ENCODE data around the gene TSR2.

Gene TSR2, protein sequence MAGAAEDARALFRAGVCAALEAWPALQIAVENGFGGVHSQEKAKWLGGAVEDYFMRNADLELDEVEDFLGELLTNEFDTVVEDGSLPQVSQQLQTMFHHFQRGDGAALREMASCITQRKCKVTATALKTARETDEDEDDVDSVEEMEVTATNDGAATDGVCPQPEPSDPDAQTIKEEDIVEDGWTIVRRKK

DNA sequence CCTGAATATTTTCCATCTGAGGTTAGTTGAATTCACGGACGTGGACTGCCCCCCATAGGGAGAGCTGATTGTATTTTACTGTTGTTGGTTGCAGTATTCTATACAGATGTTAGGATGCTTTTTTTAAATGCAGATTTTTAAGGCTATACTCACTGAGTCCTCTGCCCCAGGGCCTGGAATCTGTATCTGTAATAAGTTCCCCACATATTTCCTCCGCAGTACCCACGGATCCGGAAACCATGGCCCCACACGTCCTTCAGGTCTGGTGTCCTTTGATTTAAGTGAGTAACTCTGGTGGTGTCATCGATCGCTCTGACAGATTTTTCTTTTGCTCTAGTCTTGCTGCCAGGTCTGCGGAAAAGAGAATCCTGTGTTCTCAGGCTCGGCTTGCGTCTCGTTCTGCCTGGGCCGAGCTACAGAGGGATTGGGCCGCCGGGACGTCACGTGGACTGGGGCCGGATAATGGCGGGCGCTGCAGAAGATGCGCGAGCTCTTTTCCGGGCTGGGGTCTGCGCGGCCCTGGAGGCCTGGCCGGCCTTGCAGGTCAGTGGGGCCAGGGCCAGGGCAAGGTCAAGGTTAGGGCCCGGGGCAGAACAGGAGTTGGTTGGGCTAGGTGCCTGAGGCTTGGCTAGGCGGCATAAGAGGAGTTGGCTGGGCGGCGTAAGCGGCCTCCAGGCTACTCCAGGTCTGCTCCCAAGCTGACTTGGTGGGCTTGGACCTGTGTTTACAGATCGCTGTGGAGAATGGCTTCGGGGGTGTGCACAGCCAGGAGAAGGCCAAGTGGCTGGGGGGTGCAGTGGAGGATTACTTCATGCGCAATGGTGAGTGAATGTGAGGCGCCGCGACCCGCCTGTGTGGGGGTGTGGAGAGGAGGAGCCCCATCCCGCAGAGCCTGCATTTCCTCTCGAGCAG, at the start of gene TSR2:
TSS of gene TSR2 (plus strand) at position 445 of the 912 bp plus-strand sequence. CDS start at position 463, 18 bp downstream.
- peak; percentile 77 for DNase-seq

DNA sequence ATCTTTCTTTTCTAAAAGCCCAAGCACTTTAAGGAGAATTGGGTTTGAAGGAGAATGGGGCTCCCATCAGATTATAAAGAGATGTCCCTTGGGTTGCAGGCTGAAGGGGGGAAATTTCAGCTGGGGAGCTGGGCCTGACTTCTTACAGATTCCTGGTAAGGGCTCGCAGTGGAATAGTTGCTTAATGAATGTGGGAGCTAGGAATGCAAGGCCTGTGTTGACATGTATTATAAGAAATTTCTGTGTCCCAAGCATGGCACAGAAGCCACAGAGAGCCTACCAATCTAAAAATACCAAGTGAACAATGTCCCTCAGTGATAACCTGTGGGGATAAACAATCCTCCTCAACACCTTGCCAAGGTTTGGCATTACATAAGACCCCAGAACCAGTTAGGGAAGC, 43.1 kb upstream of the TSR2 start:
- DNase-seq: no peak

DNA sequence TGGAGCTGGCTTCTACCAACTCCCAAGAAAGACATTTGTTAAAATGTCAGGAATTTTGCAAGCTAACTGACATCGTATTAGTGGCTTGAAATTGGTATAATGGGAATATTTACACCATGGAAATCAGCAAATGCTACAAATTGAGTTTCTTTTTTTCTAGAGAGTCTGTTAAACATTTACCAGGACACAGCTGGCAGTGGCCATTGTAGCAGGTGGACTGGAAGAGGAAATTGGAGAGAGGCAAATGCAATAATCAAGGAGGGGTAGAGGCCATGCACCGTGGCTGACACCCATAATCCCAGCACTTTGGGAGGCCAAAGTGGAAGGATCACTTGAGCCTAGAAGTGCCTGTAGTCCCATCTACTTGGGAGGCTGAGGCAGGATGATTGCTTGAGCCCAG, 32.9 kb upstream of the TSR2 start:
- DNase-seq: no peak

DNA sequence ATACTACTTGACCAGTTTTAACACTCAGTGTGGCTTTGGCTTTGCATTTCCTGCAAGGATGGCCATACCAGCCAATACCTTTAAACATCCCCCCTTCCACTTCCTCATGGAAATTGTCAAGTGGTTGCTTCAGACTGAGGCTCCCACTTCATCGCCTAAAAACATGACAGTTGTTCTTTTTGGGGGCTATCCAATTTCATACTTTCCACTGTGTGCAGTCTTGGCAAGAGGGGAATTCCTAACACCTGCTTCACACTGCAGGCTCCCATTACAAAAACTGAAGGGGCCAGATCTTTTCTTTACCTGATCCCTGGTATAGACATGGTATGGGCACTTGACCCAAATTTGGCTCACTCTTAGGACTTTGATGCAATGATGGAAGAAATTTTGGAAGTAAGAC, 28.5 kb upstream of the TSR2 start:
- DNase-seq: no peak

DNA sequence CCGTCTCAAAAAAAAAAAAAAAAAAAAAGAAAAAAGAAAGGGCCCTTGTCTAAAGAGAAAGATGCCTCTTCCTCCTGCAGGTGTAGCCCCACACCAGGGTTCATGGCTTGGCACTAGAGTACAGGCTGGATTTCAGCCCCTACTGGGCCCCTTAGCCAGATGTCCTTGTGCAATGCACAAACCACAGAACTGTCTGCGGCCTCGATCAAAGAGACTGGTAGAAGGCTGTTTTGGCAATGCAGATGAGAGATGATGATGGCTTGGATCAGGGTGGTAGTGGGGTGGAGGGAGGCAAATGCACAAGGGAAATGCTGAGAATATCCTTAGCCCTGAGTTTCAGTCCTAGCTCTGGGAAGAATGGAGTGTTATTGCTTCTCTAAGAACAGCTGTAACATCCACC, 26.5 kb upstream of the TSR2 start:
- no peak for DNase-seq

DNA sequence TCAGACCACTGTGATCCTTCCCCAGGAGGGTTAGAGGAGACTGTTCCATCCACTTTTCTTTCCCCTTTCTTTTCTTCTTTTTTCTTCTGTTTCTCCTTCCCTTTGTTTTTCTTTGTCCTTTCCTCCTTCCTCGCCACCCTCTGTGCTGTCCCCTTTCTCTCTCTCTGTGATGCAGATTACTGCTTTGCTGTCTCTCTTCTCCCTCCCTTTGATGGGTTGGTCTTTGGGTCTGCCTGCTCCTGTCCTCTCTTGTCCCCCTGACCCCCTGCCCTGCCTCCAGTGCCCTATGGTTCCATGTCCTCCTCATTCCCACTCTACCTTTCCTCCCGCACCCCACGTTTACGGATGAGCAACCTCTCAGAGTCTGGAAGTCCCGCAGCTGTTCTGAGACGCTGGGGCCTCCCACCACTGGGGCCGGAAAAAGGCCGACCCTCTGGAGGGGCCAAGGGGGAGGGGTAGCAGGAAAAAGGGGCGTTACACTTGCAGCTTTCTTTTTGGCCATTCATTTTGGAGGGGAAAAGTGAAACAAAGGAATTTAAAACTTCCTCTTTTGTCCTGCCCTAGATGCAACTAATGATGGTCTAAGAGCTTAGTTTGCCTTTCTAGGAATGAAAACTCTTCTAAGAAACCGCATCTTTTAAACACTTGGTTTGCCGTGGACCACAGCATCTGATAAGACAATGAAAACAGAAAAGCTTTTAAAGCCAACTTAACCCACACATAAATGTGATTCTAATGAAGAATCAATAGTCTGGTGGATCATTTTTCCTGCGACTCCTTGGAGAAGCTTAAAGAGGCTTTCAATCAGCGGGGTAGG, 24.5 kb upstream of the TSR2 start:
- no peak for DNase-seq

DNA sequence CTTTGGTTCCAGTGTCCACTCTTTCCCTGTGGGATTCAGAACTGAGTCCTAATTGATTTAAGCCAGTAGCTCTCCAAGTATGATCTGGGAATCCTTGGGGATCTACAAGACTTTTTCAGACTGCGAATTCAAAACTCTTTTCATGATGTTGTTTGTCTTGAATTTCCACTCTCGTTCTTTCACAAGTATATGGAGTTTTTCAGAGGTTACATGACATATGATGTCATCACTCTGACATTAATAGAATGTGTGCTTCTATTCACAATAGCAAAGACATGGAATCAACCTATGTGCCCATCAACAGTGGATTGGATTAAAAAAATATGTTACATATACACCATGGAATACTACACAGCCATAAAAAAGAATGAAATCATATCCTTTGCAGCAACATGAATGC, 23.2 kb upstream of the TSR2 start:
- DNase-seq: no peak

DNA sequence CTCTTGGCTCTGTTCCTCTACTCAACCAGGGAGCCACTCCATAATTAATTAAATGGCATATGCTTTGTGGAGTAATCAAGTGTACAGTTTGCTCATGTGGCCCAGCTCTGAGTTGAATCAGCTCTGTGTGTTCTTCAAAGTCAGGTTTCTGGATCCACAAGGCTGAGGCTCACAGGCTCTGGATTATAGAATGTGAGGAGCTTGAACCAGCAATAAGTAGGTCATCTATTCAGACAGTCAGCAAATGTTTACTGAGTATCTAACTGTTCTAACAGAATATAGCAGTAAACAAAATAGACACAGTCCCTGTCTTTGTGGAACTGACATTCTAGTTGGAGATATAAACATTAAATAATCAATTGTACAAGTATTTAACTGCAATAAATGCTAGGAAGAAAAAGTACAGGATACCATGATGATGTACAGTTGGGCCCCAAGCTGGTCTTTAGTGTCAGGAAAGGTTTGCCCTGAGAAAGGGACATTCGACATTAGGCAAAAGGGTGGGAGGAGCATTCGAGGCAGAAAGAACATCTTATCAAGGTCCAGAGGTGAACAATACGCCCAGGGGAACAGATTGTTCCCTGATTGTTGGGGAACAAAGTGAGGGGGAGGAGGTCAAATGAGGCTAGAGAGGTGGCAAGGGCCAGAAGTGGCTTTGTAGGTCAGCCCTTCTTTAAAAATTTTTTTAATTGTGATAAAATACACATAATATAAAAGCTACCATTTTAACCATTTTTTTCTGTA, 20.5 kb upstream of the TSR2 start:
- no peak for DNase-seq

DNA sequence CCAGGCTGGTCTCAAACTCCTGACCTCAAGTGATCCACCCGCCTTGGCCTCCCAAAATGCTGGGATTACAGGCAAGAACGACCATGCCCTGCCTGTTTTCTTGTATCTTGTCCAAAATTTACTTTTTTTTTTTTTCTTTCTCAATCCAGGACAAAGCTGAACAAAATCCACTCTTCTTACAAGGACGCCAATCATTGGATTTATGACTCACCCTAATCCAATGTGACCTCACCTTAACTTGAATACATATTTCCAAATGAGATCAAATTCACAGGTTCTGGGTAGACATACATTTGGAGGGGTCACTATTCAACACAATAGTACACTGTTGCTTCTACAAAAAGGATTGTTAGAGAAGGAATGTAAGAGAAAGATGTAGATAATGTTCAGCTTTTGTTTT, 18.0 kb upstream of the TSR2 start:
- no peak for DNase-seq

DNA sequence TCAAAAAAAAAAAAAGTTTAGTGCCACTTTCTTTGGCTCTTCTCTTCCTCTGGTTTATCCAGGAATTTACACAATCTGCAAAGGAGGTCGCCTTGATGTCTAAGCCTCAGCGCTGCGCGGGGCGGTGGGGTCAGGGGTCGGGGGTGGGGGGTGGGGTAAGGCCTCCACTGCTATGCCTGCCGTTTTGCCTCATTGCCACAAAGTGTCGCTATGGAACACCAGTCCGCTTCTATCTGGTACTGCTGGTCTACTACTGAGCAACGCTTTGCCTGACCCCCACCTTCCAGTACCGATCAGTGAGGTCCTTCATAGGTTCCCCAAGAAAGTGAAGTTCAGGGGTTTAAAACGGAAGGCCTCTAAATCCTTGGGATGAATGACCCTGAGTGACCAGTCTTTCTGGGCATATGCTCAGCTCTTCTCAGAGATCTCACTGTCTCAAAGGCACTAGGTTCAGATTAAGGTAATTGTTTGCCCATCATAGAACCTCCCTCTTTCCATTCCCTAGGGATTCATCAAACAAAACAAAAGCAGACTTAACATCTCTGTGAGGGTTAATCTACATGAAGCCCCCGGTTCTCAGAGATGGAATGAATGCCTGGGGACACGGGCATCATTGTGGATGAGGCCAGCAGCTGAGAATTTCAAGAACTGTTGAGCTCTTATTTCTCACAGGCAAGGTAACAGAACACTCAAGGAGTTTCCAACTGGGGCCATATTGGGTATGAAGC, 16.9 kb upstream of the TSR2 start:
- DNase-seq: no peak

DNA sequence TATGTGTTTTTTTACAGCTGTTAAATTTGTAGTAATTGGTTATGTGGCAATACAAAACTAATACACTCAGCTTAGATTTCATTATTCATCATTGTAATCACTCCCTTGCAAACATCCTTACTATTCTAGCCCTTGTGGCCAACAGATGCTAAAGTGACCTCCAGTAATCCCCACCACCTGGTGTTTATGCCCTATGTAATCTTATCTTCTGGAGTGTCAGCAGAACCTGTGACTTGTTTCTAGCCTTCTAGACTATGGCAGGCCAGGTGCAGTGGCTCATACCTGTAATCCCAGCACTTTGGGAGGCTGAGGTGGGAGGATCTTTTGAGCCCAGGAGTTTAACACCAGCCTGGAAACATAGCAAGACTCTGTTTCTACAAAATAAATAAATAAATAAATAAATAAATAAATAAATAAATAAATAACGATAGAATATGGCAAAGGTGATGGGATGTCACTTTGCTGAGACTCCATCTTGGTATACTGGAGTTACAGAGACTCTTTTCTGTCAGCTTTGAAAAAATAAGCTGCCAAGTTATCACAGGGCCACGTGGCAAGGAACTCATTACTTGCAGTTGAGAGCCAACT, 12.3 kb upstream of the TSR2 start:
- no peak for DNase-seq

DNA sequence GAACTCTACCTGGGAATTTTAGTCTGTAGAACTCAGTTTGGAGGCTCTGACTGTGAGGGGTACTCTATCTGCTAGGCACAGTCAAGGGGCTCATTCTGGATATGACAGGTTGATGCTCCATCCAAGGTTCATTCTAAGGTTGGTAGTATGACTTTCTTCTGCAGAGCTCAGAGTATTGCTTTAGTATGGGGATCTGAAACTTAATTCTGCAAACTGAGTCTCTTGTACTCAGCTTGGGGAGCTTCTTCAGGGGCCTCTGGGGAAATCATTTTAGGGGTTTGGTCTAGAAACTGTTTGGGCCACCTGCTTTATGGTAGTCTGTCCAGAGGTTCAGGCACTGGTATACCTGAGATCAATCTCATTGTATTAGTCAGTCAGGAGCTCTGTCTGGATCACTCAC, 9.7 kb upstream of the TSR2 start:
- no peak for DNase-seq

DNA sequence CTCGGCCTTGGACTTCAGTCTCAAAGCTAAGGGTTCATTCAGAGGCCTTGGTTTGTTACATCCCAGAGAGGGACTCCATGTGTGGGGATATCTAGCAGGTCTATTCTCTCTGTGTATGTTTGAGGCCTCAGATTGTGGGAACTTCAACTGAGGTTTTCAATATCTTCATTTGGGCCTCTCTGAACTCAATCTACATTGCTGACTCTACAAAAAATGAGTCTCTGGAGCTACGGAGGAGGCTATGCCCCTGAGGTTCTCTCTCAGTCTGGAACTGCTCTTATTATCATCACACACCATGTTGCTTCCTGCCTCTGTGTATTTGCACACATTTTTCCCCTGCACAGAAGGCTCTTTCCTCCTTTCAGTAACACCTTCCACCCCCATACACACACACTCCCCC, 5.1 kb upstream of the TSR2 start:
- DNase-seq: no peak

DNA sequence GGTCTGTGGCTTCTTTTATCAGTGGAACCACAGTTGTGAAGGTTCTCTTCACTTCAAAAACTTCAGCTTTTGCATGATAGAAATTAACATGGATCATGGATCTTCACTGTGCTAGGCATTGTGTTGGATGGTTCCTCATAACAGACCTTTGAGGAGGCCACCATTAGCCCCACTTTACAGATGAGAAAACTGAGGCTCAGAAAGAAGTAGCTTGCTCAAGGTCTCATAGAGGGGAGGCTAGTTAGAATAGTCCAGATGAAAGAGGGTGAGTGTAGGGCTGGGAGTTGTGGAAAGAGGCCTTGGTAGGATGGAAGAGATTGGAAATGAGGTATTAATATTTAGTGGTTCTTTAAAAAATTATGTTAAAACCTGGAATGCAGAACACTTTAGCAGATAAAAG, 2.6 kb downstream of the TSR2 start:
- no peak for DNase-seq

DNA sequence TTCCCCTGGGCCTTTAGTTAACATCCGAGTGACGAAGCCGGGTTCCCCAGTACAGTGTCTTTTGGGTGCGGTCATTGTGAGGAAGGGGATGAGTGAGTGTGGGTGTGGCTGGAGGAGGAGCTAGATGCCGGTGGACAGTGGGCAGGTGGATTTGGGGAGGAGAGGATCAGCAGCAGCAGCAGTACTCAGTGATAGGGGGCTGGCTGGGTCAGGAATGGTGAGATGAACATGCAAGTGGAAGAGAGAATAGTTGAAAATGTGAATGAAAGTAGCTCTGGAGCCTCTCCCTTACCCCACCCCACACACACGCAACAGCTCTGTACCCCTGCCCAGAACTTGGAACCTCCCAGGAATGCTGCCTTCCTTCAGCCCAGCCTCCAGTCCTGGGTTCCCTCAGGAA, 4.5 kb downstream of the TSR2 start:
- no peak for DNase-seq

DNA sequence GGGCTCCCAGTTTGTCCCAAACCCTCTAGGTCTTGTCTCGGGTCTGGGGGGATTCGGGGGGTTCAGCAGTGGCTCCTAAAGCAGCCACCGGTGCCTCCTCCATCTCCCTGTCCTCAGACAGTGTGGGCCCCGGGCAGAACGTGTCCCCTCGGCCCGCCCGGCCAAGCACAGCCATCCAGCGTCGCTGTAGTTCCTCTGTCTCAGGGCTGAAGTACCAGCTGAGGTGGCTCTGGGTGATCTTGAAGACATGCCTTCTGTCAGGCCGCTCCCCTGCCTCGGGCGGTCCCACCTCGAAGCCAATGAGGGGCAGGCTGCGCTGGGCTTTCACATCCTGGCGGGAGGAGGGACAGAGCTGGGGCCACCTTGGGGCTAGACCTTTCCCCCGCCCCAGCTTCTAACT, 5.9 kb downstream of the TSR2 start:
- no peak for DNase-seq

DNA sequence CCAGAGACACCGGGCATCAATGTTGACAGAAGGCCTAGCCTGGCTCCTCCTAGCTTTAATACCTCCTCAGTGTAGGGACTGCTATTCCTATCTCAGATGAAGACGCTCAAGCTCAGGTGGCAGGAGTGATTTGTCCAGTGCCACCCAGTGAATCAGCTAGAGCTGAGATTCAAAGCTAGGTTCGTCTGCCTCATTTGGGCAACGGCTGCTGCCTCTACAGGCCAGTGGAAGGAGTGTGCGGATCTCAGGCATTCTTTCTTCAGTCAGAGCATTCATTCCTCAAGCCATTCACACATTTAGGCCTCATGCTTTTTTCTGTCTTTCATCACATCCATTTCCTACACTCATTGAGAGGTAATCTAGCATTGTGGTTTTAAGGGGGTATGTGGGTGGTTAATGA, 7.3 kb downstream of the TSR2 start:
- DNase-seq: no peak

DNA sequence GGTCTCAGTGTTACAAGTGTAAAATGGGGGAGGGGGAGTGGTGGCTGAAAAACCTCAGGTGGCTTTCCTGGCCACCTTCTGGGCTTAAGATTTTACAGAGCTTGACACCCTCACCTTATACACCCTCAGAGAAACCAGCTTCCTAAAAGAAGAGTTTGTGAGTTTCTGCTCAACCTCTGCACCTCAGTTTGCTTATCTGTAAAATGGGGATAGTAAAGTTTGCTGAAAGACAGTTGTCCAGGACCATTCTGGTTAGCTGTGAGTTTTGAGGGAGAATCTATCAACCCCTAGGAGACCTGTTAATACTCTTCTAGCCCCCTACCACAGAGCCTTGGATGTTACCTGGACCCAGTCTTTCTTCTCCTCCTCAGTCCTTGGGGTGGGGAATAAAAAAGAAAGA, 9.7 kb downstream of the TSR2 start:
- DNase-seq: no peak

DNA sequence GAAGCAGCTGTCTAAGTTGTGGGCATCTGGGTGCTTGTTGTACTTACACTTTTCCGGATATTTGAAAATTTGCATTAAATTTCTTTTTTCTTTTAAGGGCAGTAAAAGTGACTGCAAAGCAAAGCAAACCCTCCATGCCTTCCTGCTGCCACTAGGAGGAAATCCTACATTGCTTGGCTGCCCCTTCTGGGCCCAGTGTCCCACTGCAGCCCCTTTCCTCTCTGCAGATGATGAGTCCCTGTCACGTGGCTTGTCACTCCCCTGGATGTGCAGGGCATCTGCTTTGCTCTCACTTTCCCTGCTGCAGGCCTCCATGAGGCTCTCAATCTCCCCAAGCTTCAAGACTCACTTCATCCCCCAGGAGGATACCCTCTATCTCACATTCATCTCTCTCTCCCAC, 12.7 kb downstream of the TSR2 start:
- no peak for DNase-seq

DNA sequence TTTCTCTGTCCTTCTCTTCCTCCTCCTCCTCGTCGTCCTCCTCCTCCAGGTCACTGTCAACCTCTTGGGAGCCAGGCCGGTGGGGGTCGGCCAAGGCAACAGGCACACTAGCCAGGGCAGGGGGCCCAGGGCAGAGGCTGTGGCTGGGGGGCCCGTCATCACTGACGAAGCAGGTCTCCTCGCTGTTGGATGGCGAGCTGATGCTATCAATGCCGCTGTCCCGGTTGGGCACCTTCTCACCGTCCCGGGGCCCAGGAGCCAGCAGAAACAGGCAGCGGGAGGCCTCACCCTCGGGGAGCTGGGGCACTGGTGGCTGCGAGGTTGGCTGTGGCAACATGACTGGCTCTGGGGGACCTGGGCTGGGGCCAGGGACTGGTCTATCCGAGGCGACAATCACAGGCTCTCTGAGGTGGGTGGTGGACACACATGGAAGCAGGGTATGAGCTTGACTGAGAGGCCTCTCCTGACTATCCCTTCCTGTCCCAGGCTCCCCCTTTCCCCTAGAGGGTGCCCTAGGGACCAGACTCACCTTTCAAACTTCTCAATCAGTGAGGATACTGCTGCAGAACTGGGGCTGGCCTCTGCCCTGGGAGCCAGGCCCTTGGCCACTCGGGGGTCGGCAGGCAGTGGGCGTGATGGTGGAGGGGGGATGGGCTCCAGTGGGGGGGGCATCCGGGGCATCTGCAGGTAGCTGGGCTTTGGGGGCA, 30.0 kb downstream of the TSR2 start:
- DNase-seq: no peak

Data from CD4-positive, alpha-beta T cell treated with Interleukin-15 for 1 hour (primary cell).